ENCODE measurements around the gene BNIP3.

DNA sequence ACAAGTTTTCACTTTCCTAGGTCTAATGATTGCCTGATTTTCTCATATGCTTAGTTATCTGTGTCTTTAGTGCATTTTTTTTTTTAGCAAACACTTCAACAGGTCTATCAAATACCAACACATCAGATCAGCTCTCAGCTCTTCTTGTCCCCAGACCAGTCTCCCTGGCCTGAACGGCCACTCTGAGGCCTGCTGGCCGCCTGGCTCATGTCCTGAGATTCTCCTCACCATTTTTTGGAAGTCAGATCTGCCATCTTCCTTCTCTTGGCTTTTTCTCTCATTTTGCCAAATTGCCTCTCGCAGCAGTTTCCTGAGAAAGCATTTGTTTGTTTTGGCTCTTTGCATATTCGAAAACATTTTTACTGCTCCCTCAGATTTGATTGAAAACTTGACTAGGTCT, 51.6 kb downstream of the BNIP3 start:
- TF ChIP-seq POLR2A (IDR thresholded peaks at IDR 0.05) = no peak
- TF ChIP-seq, protein P1, sequence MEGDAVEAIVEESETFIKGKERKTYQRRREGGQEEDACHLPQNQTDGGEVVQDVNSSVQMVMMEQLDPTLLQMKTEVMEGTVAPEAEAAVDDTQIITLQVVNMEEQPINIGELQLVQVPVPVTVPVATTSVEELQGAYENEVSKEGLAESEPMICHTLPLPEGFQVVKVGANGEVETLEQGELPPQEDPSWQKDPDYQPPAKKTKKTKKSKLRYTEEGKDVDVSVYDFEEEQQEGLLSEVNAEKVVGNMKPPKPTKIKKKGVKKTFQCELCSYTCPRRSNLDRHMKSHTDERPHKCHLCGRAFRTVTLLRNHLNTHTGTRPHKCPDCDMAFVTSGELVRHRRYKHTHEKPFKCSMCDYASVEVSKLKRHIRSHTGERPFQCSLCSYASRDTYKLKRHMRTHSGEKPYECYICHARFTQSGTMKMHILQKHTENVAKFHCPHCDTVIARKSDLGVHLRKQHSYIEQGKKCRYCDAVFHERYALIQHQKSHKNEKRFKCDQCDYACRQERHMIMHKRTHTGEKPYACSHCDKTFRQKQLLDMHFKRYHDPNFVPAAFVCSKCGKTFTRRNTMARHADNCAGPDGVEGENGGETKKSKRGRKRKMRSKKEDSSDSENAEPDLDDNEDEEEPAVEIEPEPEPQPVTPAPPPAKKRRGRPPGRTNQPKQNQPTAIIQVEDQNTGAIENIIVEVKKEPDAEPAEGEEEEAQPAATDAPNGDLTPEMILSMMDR (IDR thresholded peaks at IDR 0.05 in 4 of 5, conservative IDR thresholded peaks at IDR 0.05 in 1 of 5) = no peak
